SK-N-DZ (cell line): ENCODE measurements around the gene NPB.

Experiments
- DNase-seq: peaks from one replicate; pipeline ENCODE4 v3.0.0-alpha.2; 2015; ENCODE audit warnings: low spot score

The NPB gene

DNA sequence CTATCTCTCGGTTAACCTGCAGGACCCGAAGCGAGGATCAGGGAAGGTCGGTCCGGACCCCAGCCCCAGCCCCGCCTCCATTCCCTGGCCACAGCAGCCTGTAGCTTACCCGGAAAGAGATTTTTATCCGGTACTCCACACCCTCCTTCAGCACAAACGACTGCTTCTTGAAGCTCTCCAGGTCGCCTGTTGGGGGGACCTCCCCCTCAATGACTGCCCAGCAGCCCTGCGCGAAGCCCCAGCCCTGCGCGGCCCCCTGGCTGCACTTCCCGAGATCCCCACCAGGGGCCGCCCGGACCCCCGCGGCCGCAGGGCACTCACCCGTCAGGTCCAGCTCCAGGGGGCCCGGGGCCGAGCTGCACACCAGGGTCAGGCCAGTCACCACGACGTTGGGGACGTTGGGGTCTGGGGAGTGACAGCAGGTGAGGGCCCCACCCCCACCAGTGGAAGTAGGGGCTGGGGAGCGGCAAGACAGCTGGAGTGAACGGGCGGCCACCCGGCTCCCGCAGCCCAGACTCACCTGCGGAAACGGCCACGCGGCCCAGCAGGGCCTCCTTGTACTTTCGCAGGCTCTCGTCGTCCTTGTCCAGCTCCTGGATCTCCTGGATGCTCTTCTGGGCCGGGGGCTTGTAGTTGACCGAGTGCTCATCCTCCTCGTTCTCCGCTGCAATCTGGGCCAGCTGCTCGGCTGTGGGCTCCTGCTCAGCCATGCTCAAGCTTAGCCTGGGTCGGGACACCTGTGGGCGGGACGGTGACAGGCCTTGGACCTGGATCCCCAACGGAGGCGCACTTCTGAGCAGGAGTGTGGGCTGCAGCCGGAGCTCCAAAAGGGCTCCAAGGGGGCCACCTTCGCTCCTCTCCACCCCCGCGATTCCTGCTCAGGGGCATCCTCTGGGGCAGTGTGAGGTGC is 32.6 kb upstream of the NPB start:
- DNase-seq: peak; percentile 72

DNA sequence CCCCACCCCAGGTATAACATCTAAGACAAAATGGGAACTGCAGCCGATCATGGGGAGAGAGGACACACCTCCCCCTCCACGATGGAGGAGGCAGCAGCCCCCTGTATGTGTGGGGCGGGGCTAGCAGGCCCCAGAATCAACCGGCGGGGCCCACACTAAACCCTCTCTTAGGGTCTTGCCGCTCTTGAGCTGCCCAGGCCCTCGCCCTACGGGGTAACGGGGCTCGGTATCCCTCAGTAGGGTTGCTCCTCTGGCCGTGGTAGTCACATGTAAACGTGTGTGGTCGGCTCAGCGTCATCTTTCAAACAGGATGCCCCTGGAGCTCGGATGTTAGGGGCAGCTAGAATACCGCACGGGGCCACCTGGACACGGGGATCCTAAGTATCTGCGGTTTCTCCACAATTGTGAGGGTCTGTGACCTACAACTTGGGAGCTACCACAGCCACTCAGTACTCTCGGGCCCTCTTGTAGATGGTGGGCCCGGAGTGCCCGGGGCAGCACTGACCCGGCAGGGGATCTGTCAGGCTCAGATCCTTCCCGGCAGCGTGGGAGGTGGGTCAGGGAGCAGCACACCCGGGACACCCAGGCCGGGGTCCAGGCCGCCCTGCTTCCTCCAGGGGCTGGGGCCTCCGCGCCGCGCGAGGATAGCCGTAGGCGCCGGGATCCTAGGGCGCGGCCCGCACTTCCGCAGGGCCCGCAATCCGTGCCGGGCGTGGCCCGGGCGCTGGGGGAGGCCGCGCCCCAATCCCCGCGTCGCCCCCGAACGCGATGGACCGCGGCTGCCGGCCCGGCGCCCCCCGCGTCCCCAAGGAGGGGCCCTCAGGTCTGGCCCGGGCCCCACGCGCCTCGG is 31.7 kb upstream of the NPB start:
- DNase-seq: peak; percentile 51

GRCh38 chr17:81870981-81871386 is 31.1 kb upstream of the NPB start, which contains the start of gene ARHGDIA:
TSS of gene ARHGDIA (minus strand) at chr17:81871337. CDS start at chr17:81869930, 1,407 bp downstream.
- no peak for DNase-seq

DNA sequence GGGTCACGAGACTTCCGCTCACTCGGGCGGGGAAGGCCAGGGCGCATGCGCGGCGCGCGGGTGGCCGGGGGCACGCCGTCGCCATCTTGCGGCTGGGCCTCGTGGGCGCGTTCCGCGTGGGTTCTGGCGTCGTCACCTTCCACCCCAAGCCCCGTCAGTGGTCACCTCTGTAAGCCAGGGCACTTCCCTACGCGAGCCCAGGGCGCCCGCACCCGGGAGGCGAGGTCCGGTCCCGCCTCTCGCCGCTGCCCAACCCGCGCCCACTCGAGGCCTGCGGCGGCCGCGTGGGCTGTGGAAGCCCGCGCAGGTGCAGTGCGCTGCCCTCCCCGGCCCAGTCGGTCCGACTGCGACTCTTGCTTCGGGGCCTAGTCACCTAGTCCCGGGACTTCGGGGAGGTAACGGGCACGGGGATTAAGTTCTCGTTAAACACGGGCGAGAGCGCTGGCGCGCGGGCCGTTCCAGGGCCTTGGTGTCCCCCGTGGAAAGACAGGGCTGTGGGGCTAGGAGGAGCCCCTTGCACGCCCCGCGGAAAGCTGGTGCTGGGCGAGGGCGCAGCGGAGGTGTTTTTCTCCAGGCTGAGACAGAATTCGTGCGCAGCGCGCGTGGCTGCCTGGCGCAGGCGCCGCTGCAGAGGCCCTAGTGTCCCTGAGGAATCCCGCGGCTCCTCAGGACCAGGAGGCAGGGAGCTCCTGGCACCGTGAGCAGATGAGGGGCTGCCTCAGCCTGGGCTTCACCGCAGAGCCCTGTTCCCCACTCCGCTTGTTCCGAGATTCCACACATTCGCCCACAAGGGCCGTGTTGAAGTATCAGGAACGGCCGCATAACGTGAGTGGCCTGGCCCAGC is 30.4 kb upstream of the NPB start:
- DNase-seq: peak; percentile 89

- DNase-seq: no peak
Measured at GRCh38 chr17:81877569-81877968, 24.5 kb upstream of the NPB start.

DNA sequence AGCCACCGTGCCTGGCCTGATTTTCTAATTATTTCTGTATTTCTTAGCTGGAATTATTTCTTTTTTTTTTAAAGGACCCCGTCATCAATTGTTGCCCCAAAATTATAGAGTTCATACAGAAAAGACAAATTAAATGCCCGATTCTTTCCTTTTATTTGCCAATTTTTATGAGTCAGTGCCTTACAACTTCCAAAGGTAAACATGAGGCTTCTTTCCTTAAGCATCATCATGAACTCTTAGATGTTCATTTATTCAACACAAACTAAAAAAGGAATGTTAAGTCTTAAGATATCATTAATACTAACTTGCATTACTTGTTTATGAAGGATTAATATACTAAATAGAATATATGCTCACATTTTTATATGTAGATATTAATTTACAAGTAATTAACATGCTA is 23.7 kb upstream of the NPB start:
- no peak for DNase-seq

DNA sequence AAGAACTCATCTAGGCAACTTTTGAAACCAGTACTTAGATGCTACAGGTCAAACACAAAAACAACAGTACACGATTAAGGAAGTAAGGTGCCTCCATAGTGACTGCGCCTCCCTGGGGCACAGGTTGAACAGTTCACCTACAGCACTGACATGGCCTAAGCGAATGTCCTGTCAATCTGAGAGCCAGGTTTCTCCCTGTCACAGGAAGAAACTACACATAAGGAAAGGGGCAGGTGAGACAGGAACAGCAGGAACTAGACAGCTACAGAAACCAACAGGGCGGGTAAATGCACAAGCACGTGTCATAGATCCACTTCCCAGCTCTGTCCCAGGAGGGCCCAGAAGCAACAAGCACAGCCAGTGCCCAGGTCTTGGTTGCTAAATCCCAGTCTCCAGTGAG is 22.9 kb upstream of the NPB start:
- no peak for DNase-seq

- no peak for DNase-seq
Measured at GRCh38 chr17:81884520-81884919, 17.5 kb upstream of the NPB start.

- DNase-seq: no peak
Measured at GRCh38 chr17:81884968-81885367, 17.1 kb upstream of the NPB start.

DNA sequence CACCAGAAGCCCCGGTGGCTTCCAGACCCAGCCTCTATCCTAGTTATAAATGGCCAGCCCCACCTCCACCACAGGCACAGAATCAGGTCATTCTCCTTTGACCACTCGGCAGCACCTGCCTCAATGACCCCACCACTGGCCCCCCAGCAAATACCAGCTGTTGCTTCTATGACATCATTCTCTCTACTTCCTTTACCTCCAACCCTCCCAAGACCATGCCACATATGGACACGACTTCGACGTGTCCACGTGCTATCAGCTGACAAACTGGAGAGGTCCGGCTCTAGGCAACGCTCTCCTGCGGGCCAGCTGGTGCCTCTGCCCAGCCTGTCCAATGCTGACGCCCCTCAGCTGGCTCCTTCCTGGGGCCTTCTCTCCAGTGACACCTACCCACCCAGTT is 16.6 kb upstream of the NPB start:
- no peak for DNase-seq

- DNase-seq: no peak
Measured at GRCh38 chr17:81885869-81886548, 16.0 kb upstream of the NPB start.

GRCh38 chr17:81888105-81888987 is 13.7 kb upstream of the NPB start:
- no peak for DNase-seq

- no peak for DNase-seq
Measured at GRCh38 chr17:81888988-81889595, 12.9 kb upstream of the NPB start.

DNA sequence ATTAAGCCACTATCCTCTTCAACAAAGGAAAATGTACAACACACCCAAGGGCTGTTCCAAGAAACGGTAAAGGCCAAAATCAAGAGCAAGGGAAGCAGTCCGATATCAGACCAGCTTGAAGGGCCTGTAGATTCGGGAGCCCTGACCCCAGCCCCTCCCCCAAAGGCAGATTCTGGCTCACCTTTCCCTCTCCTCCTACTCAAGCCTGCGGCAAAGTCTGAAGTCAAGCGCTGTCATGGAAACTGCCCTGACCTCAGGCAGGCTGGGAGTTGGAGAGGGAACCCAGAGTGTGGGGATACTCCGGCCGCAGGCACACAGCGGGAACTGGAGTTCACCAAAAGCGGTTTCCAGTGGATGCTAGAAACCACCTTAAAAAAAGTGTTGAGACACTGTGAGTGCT is 12.4 kb upstream of the NPB start:
- no peak for DNase-seq

DNA sequence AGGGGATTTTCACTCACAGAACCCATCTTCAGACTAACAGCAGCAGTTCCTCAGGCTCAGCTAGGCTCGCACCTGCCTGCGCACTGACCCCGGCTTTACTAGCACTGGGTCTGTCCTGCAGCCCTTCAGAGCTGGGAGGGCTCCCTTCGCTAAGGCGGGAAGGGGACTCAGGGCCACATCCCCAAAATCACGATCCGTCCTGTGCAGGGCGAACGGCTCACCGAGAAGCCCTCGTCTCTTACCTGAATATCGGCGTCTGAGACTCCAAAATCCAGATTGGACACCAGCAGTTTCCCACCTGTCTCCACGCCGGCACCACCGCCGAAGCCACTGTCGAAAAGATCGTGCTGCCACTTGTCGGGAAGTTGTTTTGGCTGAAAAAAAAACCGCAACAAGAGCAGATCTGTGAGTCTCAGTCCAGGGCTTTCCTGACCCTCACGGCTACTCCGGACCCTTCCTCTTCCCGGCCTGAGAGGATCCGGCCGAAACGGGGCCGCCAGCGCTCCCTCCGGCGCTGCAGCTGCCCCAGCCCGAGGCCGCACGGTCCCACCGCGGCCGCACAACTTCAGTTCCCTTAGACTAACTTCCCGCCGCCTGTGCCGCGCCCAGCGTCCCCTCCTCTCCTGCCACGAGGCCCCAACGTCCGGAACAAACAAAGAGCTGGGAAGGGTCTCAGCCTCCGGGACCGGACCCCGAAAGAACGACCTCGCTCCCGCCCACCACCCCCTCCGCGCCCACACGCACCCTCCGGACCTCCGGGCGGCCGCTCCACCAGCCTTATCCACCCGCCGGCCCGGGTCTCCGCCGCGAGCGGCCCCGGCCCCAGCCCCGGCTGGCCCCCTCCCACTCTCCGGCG is 11.4 kb upstream of the NPB start:
- DNase-seq: no peak

DNA sequence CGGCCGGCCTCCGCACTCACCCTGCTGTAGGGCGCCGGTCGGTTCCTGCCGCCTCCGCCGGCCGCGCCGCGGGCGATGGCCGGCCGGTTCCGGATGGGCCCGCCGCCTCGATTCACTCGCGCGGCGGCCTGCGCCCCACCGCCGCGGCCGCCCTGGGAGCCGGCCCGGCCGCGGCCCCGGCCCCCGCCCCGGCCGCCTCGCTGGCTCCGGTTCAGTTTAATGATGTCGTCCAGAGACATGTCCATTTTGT is 10.8 kb upstream of the NPB start:
- no peak for DNase-seq

DNA sequence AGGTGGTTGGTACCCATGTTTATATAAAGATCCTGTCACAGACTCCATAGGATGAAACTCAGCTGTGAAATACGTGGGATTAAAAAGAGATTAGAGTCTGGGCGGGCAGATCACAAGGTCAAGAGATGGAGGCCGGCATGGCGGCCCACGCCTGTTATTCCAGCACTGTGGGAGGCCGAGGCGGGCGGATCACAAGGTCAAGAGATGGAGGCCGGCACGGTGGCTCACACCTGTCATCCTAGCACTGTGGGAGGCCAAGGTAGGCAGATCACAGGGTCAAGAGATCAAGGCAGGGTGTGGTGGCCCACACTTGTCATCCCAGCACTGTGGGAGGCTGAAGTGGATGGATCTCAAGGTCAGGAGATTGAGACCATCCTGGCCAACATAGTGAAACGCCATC is 6.6 kb upstream of the NPB start:
- no peak for DNase-seq

- no peak for DNase-seq
Measured at GRCh38 chr17:81898029-81898866, 3.8 kb upstream of the NPB start.
